HCT116 (cell line): Measurements from ENCODE around the gene C2CD2. TPM values are rescaled to one million over a fixed set of nuclear protein-coding genes. Genes with fewer than 3 reads are reported as not detected.

ENCODE experiments used
- ATAC-seq: fragments of 200-7000 bp; cut with Tn5 transposase; 2 replicates; pipeline ENCODE4 v1.9.1; 2020; ENCODE audit warnings: mild to moderate bottlenecking, moderate library complexity
- BruUV-seq: library from RNA; stranded (reverse); fragments of 400-500 nt; replicated peaks from 2 replicates; lab custom pipeline; 2021; lab: Mats Ljungman, UMichigan
- CTCF ChIA-PET: fragments of 300-600 bp; sonication (Branson Sonifier 250); formaldehyde crosslinking; loops from one replicate; lab custom pipeline; 2021; ENCODE audit warnings: antibody characterized with exemption; lab: Charles Lee
- POLR2A ChIA-PET: fragments of 300-600, 350-600 bp; sonication (Branson Sonifier 250); formaldehyde crosslinking; loops from one replicate; lab custom pipeline; 2021; ENCODE audit warnings: antibody characterized with exemption; lab: Charles Lee
- RAD21 ChIA-PET, 2 experiments: fragments of 300-600 bp; sonication (Branson Sonifier 250); formaldehyde crosslinking; loops; one replicate each; lab custom pipeline; 2023; ENCODE audit warnings: low total read pairs in 2 of 2; ENCODE audit not compliant: uncharacterized antibody in 2 of 2, unreplicated experiment in 2 of 2, low non-redundant PET in 1 of 2; lab: Charles Lee
- DNase-seq: peaks from one replicate; pipeline ENCODE4 v3.0.0-alpha.2; 2010; ENCODE audit warnings: low read depth, low spot score
- H2AFZ ChIP-seq: fragments of 200-600 bp; shearing (Covaris generic), sonication (generic); 2 replicates; pipeline ENCODE4 v1.6.1; 2017; ENCODE audit warnings: low read depth, mixed run types, mixed read lengths, antibody characterized with exemption, low read length; ENCODE audit not compliant: poor library complexity, severe bottlenecking
- H3K27ac ChIP-seq: 2 replicates; pipeline ENCODE4 v1.5.1; 2012; ENCODE audit warnings: low read depth, low read length
- H3K27me3 ChIP-seq: fragments of 200-600 bp; sonication (generic); 2 replicates; pipeline ENCODE4 v1.6.1; 2016; ENCODE audit warnings: mixed run types, low read length, mixed read lengths; ENCODE audit not compliant: insufficient read depth
- H3K36me3 ChIP-seq, 2 experiments: fragments of 200-500 bp in 1 of 2; fragments of 200-600 bp in 1 of 2; sonication (Bioruptor generic) in 1 of 2; sonication (generic) in 1 of 2; 2 replicates each; pipeline versions ENCODE4 v1.5.1 to v1.6.1; 2014 to 2016; ENCODE audit warnings: low read length in 2 of 2, inconsistent platforms in 1 of 2, mixed read lengths in 1 of 2, mixed run types in 1 of 2; ENCODE audit not compliant: insufficient read depth in 2 of 2, control insufficient read depth in 1 of 2
- H3K4me1 ChIP-seq, 2 experiments: fragments of 200-600 bp in 1 of 2; sonication (generic) in 1 of 2; 2 replicates each; pipeline versions ENCODE4 v1.5.1 to v1.6.1; 2012 to 2017; ENCODE audit warnings: low read length in 2 of 2, inconsistent platforms in 1 of 2, mild to moderate bottlenecking in 1 of 2, mixed read lengths in 1 of 2, mixed run types in 1 of 2, moderate library complexity in 1 of 2; ENCODE audit not compliant: insufficient read depth in 2 of 2, control insufficient read depth in 1 of 2
- H3K4me2 ChIP-seq: fragments of 200-600 bp; sonication (generic); 2 replicates; pipeline ENCODE4 v1.6.1; 2017; ENCODE audit warnings: mixed run types, low read length, mixed read lengths
- H3K4me3 ChIP-seq, 2 experiments: fragments of 200-600 bp in 1 of 2; sonication (generic) in 1 of 2; replicated peaks in 1 of 2; 2 replicates each; pipeline ENCODE4 v1.5.1; 2011 to 2016; ENCODE audit warnings: low read length in 2 of 2, control low read depth in 1 of 2, low read depth in 1 of 2, mild to moderate bottlenecking in 1 of 2, mixed read lengths in 1 of 2, mixed run types in 1 of 2
- H3K79me2 ChIP-seq: fragments of 200-600 bp; sonication (generic); 2 replicates; pipeline ENCODE4 v1.6.1; 2017; ENCODE audit warnings: mild to moderate bottlenecking, mixed run types, low read length, moderate library complexity, mixed read lengths; ENCODE audit not compliant: insufficient read depth
- H3K9ac ChIP-seq: fragments of 200-600 bp; sonication (generic); 2 replicates; pipeline ENCODE4 v1.6.1; 2016; ENCODE audit warnings: low read length, mixed read lengths
- H3K9me2 ChIP-seq: fragments of 200-600 bp; sonication (generic), shearing (Covaris generic); 2 replicates; pipeline ENCODE4 v1.6.1; 2017; ENCODE audit warnings: mixed run types, mild to moderate bottlenecking, moderate library complexity; ENCODE audit not compliant: insufficient read depth
- H3K9me3 ChIP-seq, 2 experiments: fragments of 200-500 bp in 1 of 2; fragments of 200-600 bp in 1 of 2; sonication (Bioruptor generic) in 1 of 2; sonication (generic) in 1 of 2; 2 replicates each; pipeline ENCODE4 v1.6.1; 2014 to 2017; ENCODE audit warnings: low read length in 2 of 2, mixed read lengths in 2 of 2, inconsistent platforms in 1 of 2, low read depth in 1 of 2, mild to moderate bottlenecking in 1 of 2, mixed run types in 1 of 2, moderate library complexity in 1 of 2; ENCODE audit not compliant: control insufficient read depth in 1 of 2, insufficient read depth in 1 of 2
- H4K20me1 ChIP-seq: fragments of 200-600 bp; sonication (generic), shearing (Covaris generic); 2 replicates; pipeline ENCODE4 v1.6.1; 2017; ENCODE audit warnings: mixed run types, mild to moderate bottlenecking, moderate library complexity; ENCODE audit not compliant: insufficient read depth
- CEBPB ChIP-seq: IDR thresholded peaks from 2 replicates; pipeline ENCODE4 v1.6.1; 2012; ENCODE audit warnings: low read depth
- CTCF ChIP-seq, 3 experiments: fragments of 200-600 bp in 1 of 3; sonication (generic) in 1 of 3; IDR thresholded peaks in 2 of 3; conservative IDR thresholded peaks in 1 of 3; 2 replicates each; pipeline ENCODE4 v1.5.1; 2012 to 2017; ENCODE audit warnings: low read depth in 2 of 3, low read length in 2 of 3, antibody characterized with exemption in 1 of 3, borderline replicate concordance in 1 of 3, control low read depth in 1 of 3, mild to moderate bottlenecking in 1 of 3, mixed read lengths in 1 of 3, mixed run types in 1 of 3, moderate library complexity in 1 of 3; ENCODE audit not compliant: insufficient read depth in 1 of 3
- EGR1 ChIP-seq: IDR thresholded peaks from 2 replicates; pipeline ENCODE4 v1.6.1; 2012; ENCODE audit warnings: low read depth
- ELF1 ChIP-seq: IDR thresholded peaks from 2 replicates; pipeline ENCODE4 v1.6.1; 2012; ENCODE audit warnings: low read depth, borderline replicate concordance
- EZH2 ChIP-seq: fragments of 200-600 bp; sonication (generic); IDR thresholded peaks from 2 replicates; pipeline ENCODE4 v1.6.1; 2017; ENCODE audit warnings: antibody characterized with exemption, mixed run types
- EZH2phosphoT487 ChIP-seq: fragments of 200-600 bp; IDR thresholded peaks from 2 replicates; pipeline ENCODE4 v1.6.1; 2018; ENCODE audit warnings: antibody characterized with exemption, borderline replicate concordance
- JUND ChIP-seq: IDR thresholded peaks from 2 replicates; pipeline ENCODE4 v1.6.1; 2012
- POLR2A ChIP-seq: IDR thresholded peaks from 2 replicates; pipeline ENCODE4 v1.7.0; 2011; ENCODE audit warnings: borderline replicate concordance; ENCODE audit not compliant: insufficient read depth, insufficient read length; ENCODE audit errors: extremely low read depth
- POLR2AphosphoS5 ChIP-seq: IDR thresholded peaks from 2 replicates; pipeline ENCODE4 v1.6.1; 2011; ENCODE audit warnings: mild to moderate bottlenecking, low read depth, low read length, moderate library complexity
- RAD21 ChIP-seq: IDR thresholded peaks from 2 replicates; pipeline ENCODE4 v1.6.1; 2012; ENCODE audit warnings: low read depth, mild to moderate bottlenecking
- TCF7L2 ChIP-seq: IDR thresholded peaks from 2 replicates; pipeline ENCODE4 v1.7.0; 2011; ENCODE audit warnings: borderline replicate concordance, inconsistent platforms; ENCODE audit not compliant: insufficient read depth, insufficient read length; ENCODE audit errors: extremely low read depth
- intact Hi-C: fragments of 100-400 bp; cut with micrococcal nuclease; formaldehyde crosslinking; loops from 2 replicates; pipeline ENCODE4 v1.10.0; 2022
- total RNA-seq: library from RNA; stranded (reverse); gene quantifications from one replicate; pipeline ENCODE4 v1.2.1, GENCODE V29; 2021; ENCODE audit not compliant: unreplicated experiment

The C2CD2 gene
- total RNA-seq, 1 experiment from 2014 or later: 22.0 TPM

DNA sequence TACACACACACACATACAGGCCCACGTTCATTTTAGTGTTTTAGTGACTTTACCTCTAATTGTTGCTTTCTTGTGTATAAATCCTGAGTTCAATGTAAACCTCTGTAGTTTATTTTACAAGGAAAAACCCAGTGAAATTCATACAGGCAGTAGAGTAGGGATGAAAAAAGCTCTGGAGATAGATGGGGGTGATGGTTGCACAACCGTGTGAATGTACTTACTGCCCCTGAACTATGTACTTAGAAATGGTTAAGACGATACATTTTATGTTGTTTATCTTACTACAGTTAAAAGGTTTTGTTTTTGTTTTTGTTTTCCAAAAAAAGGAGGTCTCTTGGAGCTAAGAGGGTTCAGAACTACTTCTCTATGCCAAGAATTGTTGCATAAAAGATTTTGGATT is 45.0 kb downstream of the C2CD2 start:
- CTCF ChIA-PET: no interaction called here

More for the DNA sequence above, 45.0 kb downstream of the C2CD2 start:
- Histone ChIP-seq H3K4me2 (no peak overlapping the region), H3K27ac (no peak overlapping the region), H3K9ac (no peak overlapping the region)
- intact Hi-C loops: no loop called here
- ATAC-seq: no peak
- TF ChIP-seq TCF7L2 (no peak), JUND (no peak), EGR1 (no peak), EZH2phosphoT487 (no peak), POLR2A (no peak), RAD21 (no peak), ELF1 (no peak), CTCF (IDR thresholded peaks at IDR 0.05 in 2 of 3, conservative IDR thresholded peaks at IDR 0.05 in 1 of 3; ENCODE audit: borderline replicate concordance in 1 of 3, insufficient read depth in 1 of 3, low read depth in 2 of 3, low read length in 2 of 3) (no peak), EZH2 (no peak), POLR2AphosphoS5 (no peak), CEBPB (no peak)
- TF ChIP-seq, all 23 proteins: peak for 0
- no peaks in the 10 kb centered on the region; the same call in 1 of the 2 replicates for H4K20me1 ChIP-seq
- no peak overlapping the region for H3K4me3 ChIP-seq
- H3K79me2 ChIP-seq: no peaks in the 10 kb centered on the region
- no peaks in the 10 kb centered on the region for H3K9me2 ChIP-seq
- no peaks in the 10 kb centered on the region for H3K9me3 ChIP-seq
- H3K36me3 ChIP-seq: peaks cover 13 to 15% of the 10 kb centered on the region in 2 experiments; a peak in 3 of 4 replicates
- RAD21 ChIA-PET: no interaction called here
- no peaks in the 10 kb centered on the region for H3K4me1 ChIP-seq
- no peaks in the 10 kb centered on the region for H3K27me3 ChIP-seq
- BruUV-seq: no TSS peak
- no peak overlapping the region for H2AFZ ChIP-seq
- POLR2A ChIA-PET: no interaction called here
- no peak for DNase-seq
